ENCODE data around the gene APCDD1L. TPM values are rescaled to one million over a fixed set of nuclear protein-coding genes. Genes with fewer than 3 reads are reported as not detected.
A peak's percentile ranks its signal among the peaks of the same experiment; 100 is the strongest.

APCDD1L gene
- total RNA-seq, 4 donors from 2014 or later: 0.07 to 0.22 TPM; not detected in 2

GRCh38 chr20:58483051-58483450 is 32.1 kb downstream of the APCDD1L start:
- Histone ChIP-seq H3K36me3 (no peaks in the 10 kb centered on the region), H3K4me3 (no peak overlapping the region), H3K27ac (no peak overlapping the region), H3K9me3 (peaks cover 0 to 12% (median 0%) of the 10 kb centered on the region in 3 donors), H3K4me1 (no peaks in the 10 kb centered on the region), H3K27me3 (peaks cover 0 to 2% (median 0%) of the 10 kb centered on the region in 3 donors)
- in situ Hi-C loops (cut with MboI; ENCODE audit: low sequenced_read_pairs in 4 of 4): no loop called here
- DNase-seq (no peak), ATAC-seq (no peak)
- TF ChIP-seq POLR2A (IDR thresholded peaks at IDR 0.05): no peak
- no peak for TF ChIP-seq CTCF (IDR thresholded peaks at IDR 0.05 in 4 of 5, conservative IDR thresholded peaks at IDR 0.05 in 1 of 5)
- intact Hi-C loops (cut with DNase I; ENCODE audit: low total_unique reads): no loop called here

GRCh38 chr20:58482416-58482815 is 32.8 kb downstream of the APCDD1L start:
- intact Hi-C loops (cut with DNase I; ENCODE audit: low total_unique reads) (no loop called here), in situ Hi-C loops (cut with MboI; ENCODE audit: low sequenced_read_pairs in 4 of 4) (no loop called here)
- H3K9me3 ChIP-seq: peaks cover 0 to 12% (median 0%) of the 10 kb centered on the region in 3 donors
- H3K4me3 ChIP-seq: no peak overlapping the region
- no peaks in the 10 kb centered on the region for H3K27me3 ChIP-seq
- ATAC-seq (no peak), DNase-seq (no peak)
- H3K27ac ChIP-seq: no peak overlapping the region
- TF ChIP-seq CTCF (IDR thresholded peaks at IDR 0.05 in 4 of 5, conservative IDR thresholded peaks at IDR 0.05 in 1 of 5): no peak
- no peak for TF ChIP-seq POLR2A (IDR thresholded peaks at IDR 0.05)
- H3K36me3 ChIP-seq: no peaks in the 10 kb centered on the region
- no peaks in the 10 kb centered on the region for H3K4me1 ChIP-seq

GRCh38 chr20:58481481-58482021 is 33.6 kb downstream of the APCDD1L start:
- Histone ChIP-seq H3K9me3 (peaks cover 0 to 11% (median 0%) of the 10 kb centered on the region in 3 donors), H3K27ac (no peak overlapping the region), H3K4me3 (no peak overlapping the region), H3K27me3 (no peaks in the 10 kb centered on the region), H3K4me1 (no peaks in the 10 kb centered on the region), H3K36me3 (no peaks in the 10 kb centered on the region)
- ATAC-seq (no peak), DNase-seq (no peak)
- in situ Hi-C loops (cut with MboI; ENCODE audit: low sequenced_read_pairs in 4 of 4): no loop called here
- intact Hi-C loops (cut with DNase I; ENCODE audit: low total_unique reads): no loop called here
- TF ChIP-seq CTCF (IDR thresholded peaks at IDR 0.05 in 4 of 5, conservative IDR thresholded peaks at IDR 0.05 in 1 of 5): peak in 4 of 5 experiments; percentile 21 to 37 (median 31)
- TF ChIP-seq POLR2A (IDR thresholded peaks at IDR 0.05): no peak

GRCh38 chr20:58480551-58481336 is 34.5 kb downstream of the APCDD1L start:
- Histone ChIP-seq H3K9me3 (peaks cover 0 to 3% (median 0%) of the 10 kb centered on the region in 3 donors), H3K4me1 (no peaks in the 10 kb centered on the region), H3K4me3 (no peak overlapping the region), H3K27ac (no peak overlapping the region), H3K27me3 (no peaks in the 10 kb centered on the region), H3K36me3 (no peaks in the 10 kb centered on the region)
- ATAC-seq (no peak), DNase-seq (no peak)
- in situ Hi-C loops (cut with MboI; ENCODE audit: low sequenced_read_pairs in 4 of 4) (no loop called here), intact Hi-C loops (cut with DNase I; ENCODE audit: low total_unique reads) (no loop called here)
- TF ChIP-seq POLR2A (IDR thresholded peaks at IDR 0.05): no peak
- TF ChIP-seq CTCF (IDR thresholded peaks at IDR 0.05 in 4 of 5, conservative IDR thresholded peaks at IDR 0.05 in 1 of 5): no peak

All from gastrocnemius medialis (tissue), 4 donors.